H1 (cell line): ENCODE measurements around the gene BCL2L13. TPM values are rescaled to one million over a fixed set of nuclear protein-coding genes. Genes with fewer than 3 reads are reported as not detected.

Experiments used
- CTCF ChIA-PET: fragments of 300-600 bp; sonication (Branson Sonifier 250); formaldehyde crosslinking; loops from one replicate; lab custom pipeline; 2021; ENCODE audit not compliant: partially characterized antibody; lab: Charles Lee
- POLR2A ChIA-PET: fragments of 300-600 bp; sonication (Branson Sonifier 250); formaldehyde crosslinking; loops from one replicate; lab custom pipeline; 2021; ENCODE audit warnings: inconsistent platforms; ENCODE audit not compliant: partially characterized antibody; lab: Charles Lee
- DNase-seq, 2 experiments: peaks; one replicate each; pipeline versions ENCODE4 v3.0.0 to v3.0.0-alpha.2; 2010 to 2022; ENCODE audit warnings: low spot score in 2 of 2, low read depth in 1 of 2, mixed read lengths in 1 of 2
- FAIRE-seq: peaks from 2 replicates; lab custom pipeline; 2011; peaks lifted over from hg19 to GRCh38; lab: Jason Lieb, UNC
- H2AFZ ChIP-seq: 2 replicates; pipeline ENCODE4 v1.8.1; 2012; ENCODE audit warnings: low read length, inconsistent platforms
- H2AK5ac ChIP-seq: 2 replicates; pipeline ENCODE4 v1.6.1; 2013; ENCODE audit warnings: low read depth, low read length
- H2BK120ac ChIP-seq: replicated peaks from 2 replicates; pipeline ENCODE3; 2013; ENCODE audit warnings: low read depth, low read length, inconsistent platforms
- H2BK12ac ChIP-seq: 2 replicates; pipeline ENCODE4 v1.6.1; 2013; ENCODE audit warnings: low read depth, low read length
- H2BK15ac ChIP-seq: 2 replicates; pipeline ENCODE4 v1.6.1; 2013; ENCODE audit warnings: low read length
- H2BK20ac ChIP-seq: 2 replicates; pipeline ENCODE4 v1.6.1; 2013; ENCODE audit warnings: low read length
- H2BK5ac ChIP-seq: 2 replicates; pipeline ENCODE4 v1.6.1; 2013; ENCODE audit warnings: low read depth, low read length
- H3K14ac ChIP-seq: 2 replicates; pipeline ENCODE4 v1.6.1; 2013; ENCODE audit warnings: inconsistent platforms; ENCODE audit not compliant: insufficient read length
- H3K18ac ChIP-seq: 2 replicates; pipeline ENCODE4 v1.6.1; 2013; ENCODE audit warnings: low read length; ENCODE audit errors: extremely low read depth
- H3K23ac ChIP-seq: 2 replicates; pipeline ENCODE4 v1.6.1; 2013; ENCODE audit warnings: inconsistent platforms; ENCODE audit not compliant: insufficient read length
- H3K23me2 ChIP-seq: 2 replicates; pipeline ENCODE4 v1.6.1; 2013; ENCODE audit warnings: low read depth, low read length
- H3K27ac ChIP-seq: 2 replicates; pipeline ENCODE4 v1.6.1; 2011; ENCODE audit warnings: low read depth, low read length, inconsistent platforms
- H3K27me3 ChIP-seq, 4 experiments: replicated peaks in 1 of 4; 1 replicate in 1 of 4; 2 replicates in 3 of 4; pipeline versions ENCODE4 v1.6.1 to v1.8.1; 2011 to 2013; ENCODE audit warnings: low read length in 3 of 4, mild to moderate bottlenecking in 3 of 4, inconsistent platforms in 2 of 4, mixed read lengths in 2 of 4, moderate library complexity in 1 of 4; ENCODE audit not compliant: control insufficient read depth in 3 of 4, insufficient read depth in 3 of 4; ENCODE audit errors: extremely low read depth in 1 of 4
- H3K36me3 ChIP-seq, 4 experiments: 2 replicates each; pipeline versions ENCODE4 v1.6.1 to v1.8.1; 2011 to 2013; ENCODE audit warnings: mild to moderate bottlenecking in 4 of 4, low read length in 3 of 4, moderate library complexity in 2 of 4, control low read depth in 1 of 4, inconsistent platforms in 1 of 4; ENCODE audit not compliant: insufficient read depth in 4 of 4, control insufficient read depth in 2 of 4
- H3K4ac ChIP-seq: replicated peaks from 2 replicates; pipeline ENCODE3; 2013; ENCODE audit warnings: low read length, low read depth, mixed read lengths, inconsistent platforms; ENCODE audit not compliant: insufficient read length
- H3K4me1 ChIP-seq, 4 experiments: replicated peaks in 1 of 4; 1 replicate in 1 of 4; 2 replicates in 3 of 4; pipeline versions ENCODE4 v1.6.1 to v1.8.1; 2011 to 2013; ENCODE audit warnings: low read length in 3 of 4, inconsistent platforms in 2 of 4, mixed read lengths in 1 of 4; ENCODE audit not compliant: insufficient read depth in 4 of 4, control insufficient read depth in 3 of 4
- H3K4me2 ChIP-seq, 2 experiments: 2 replicates each; pipeline versions ENCODE4 v1.6.1 to v1.8.1; 2011 to 2013; ENCODE audit warnings: low read depth in 2 of 2, low read length in 2 of 2, control low read depth in 1 of 2, inconsistent platforms in 1 of 2, mild to moderate bottlenecking in 1 of 2; ENCODE audit not compliant: insufficient read depth in 1 of 2
- H3K4me3 ChIP-seq, 4 experiments: fragments of 200-600, 300-600 bp in 1 of 4; sonication (generic), shearing (Covaris generic), sonication (Bioruptor Twin) in 1 of 4; 2 replicates each; pipeline versions ENCODE4 v1.5.1 to v1.8.1; 2011 to 2016; ENCODE audit warnings: low read length in 4 of 4, low read depth in 3 of 4, control low read depth in 2 of 4, inconsistent platforms in 2 of 4, mild to moderate bottlenecking in 2 of 4, mixed read lengths in 1 of 4, moderate library complexity in 1 of 4; ENCODE audit not compliant: insufficient read depth in 2 of 4; ENCODE audit errors: extremely low read depth in 1 of 4
- H3K56ac ChIP-seq: replicated peaks from 2 replicates; pipeline ENCODE3; 2013; ENCODE audit warnings: low read depth, mild to moderate bottlenecking, mixed read lengths, low read length, inconsistent platforms; ENCODE audit not compliant: insufficient read length
- H3K79me1 ChIP-seq: 2 replicates; pipeline ENCODE4 v1.6.1; 2013; ENCODE audit warnings: low read depth, low read length, control low read depth
- H3K79me2 ChIP-seq, 2 experiments: 2 replicates each; pipeline versions ENCODE4 v1.6.1 to v1.8.1; 2012 to 2013; ENCODE audit warnings: low read length in 2 of 2, mild to moderate bottlenecking in 2 of 2, inconsistent platforms in 1 of 2; ENCODE audit not compliant: insufficient read depth in 2 of 2, control insufficient read depth in 1 of 2
- H3K9ac ChIP-seq, 4 experiments: replicated peaks in 1 of 4; 1 replicate in 1 of 4; 2 replicates in 3 of 4; pipeline versions ENCODE4 v1.6.1 to v1.8.1; 2011 to 2013; ENCODE audit warnings: low read depth in 3 of 4, low read length in 3 of 4, control low read depth in 2 of 4, mild to moderate bottlenecking in 2 of 4, moderate library complexity in 2 of 4, inconsistent platforms in 1 of 4; ENCODE audit errors: extremely low read depth in 1 of 4
- H3K9me3 ChIP-seq, 2 experiments: 2 replicates each; pipeline versions ENCODE4 v1.6.1 to v1.8.1; 2012 to 2013; ENCODE audit warnings: mild to moderate bottlenecking in 2 of 2, moderate library complexity in 2 of 2, control low read depth in 1 of 2, inconsistent platforms in 1 of 2, low read depth in 1 of 2, low read length in 1 of 2, mixed read lengths in 1 of 2; ENCODE audit not compliant: insufficient read depth in 2 of 2
- H4K20me1 ChIP-seq, 2 experiments: replicated peaks in 1 of 2; 2 replicates each; pipeline versions ENCODE3 to v1.8.1; 2011 to 2013; ENCODE audit warnings: inconsistent platforms in 2 of 2, low read length in 2 of 2, mild to moderate bottlenecking in 1 of 2; ENCODE audit not compliant: insufficient read depth in 2 of 2, control insufficient read depth in 1 of 2
- H4K5ac ChIP-seq: 2 replicates; pipeline ENCODE4 v1.6.1; 2013; ENCODE audit warnings: low read length, low read depth, mixed read lengths, inconsistent platforms; ENCODE audit not compliant: insufficient read length
- H4K8ac ChIP-seq: 2 replicates; pipeline ENCODE4 v1.8.0; 2013; ENCODE audit warnings: mild to moderate bottlenecking, moderate library complexity, low read length, inconsistent platforms; ENCODE audit not compliant: insufficient read depth; ENCODE audit errors: extremely low read depth
- H4K91ac ChIP-seq: replicated peaks from 2 replicates; pipeline ENCODE3; 2013; ENCODE audit warnings: low read length, mixed read lengths, inconsistent platforms; ENCODE audit not compliant: insufficient read length
- CEBPB ChIP-seq: IDR thresholded peaks from 2 replicates; pipeline ENCODE4 v1.6.1; 2012; ENCODE audit warnings: low read depth, low read length
- GTF2F1 ChIP-seq: IDR thresholded peaks from 2 replicates; pipeline ENCODE4 v1.6.1; 2012; ENCODE audit warnings: low read depth, low read length, improper control_type of control experiment, borderline replicate concordance
- KDM1A ChIP-seq: fragments of 200-600, 300-600 bp; sonication (generic); IDR thresholded peaks from 2 replicates; pipeline ENCODE4 v1.7.1; 2016; ENCODE audit warnings: mild to moderate bottlenecking, low read length, borderline replicate concordance
- WGBS, 2 experiments: shearing (Covaris generic) in 1 of 2; methylation state at CpG; one replicate each; pipeline versions ENCODE4 v1.1.6 to v1.1.7; 2013 to 2015; ENCODE audit warnings: low lambda C conversion rate in 2 of 2, mixed read lengths in 2 of 2, inconsistent platforms in 1 of 2, low coverage in 1 of 2, missing lambda C conversion rate in 1 of 2; ENCODE audit not compliant: insufficient replicate concordance in 2 of 2, insufficient coverage in 1 of 2, insufficient read length in 1 of 2; ENCODE audit errors: extremely low coverage in 1 of 2, missing lambda C conversion rate in 1 of 2; 5-methylcytosine and 5-hydroxymethylcytosine counted together
- polyA plus RNA-seq, 7 experiments: library from polyadenylated mRNA; depleted of rRNA in 3 of 7; stranded (reverse) in 5 of 7; unstranded in 2 of 7; fragments of >200 nt in 5 of 7; fragments of 200-250 nt in 2 of 7; gene quantifications; 1 replicate in 5 of 7; 2 replicates in 1 of 7; 4 replicates in 1 of 7; pipeline versions ENCODE4 v1.2.1 to v1.2.3, GENCODE V29; 2011 to 2013; ENCODE audit warnings: missing spikeins in 2 of 7, mixed read lengths in 2 of 7
- total RNA-seq: library from RNA; stranded (reverse); fragmentation: NEBNext Ultra II Directional; extraction: Animal tissue kit (Norgen Biotek cat#: 25700); gene quantifications from 2 replicates; pipeline ENCODE4 v1.2.1, GENCODE V29; 2021

BCL2L13 gene
- total and polyA plus RNA-seq, 2 of the 8 experiments (the other 6 are each of a cell fraction or from before 2014, with no cell fraction given) = 20.7 to 35.0 TPM

DNA sequence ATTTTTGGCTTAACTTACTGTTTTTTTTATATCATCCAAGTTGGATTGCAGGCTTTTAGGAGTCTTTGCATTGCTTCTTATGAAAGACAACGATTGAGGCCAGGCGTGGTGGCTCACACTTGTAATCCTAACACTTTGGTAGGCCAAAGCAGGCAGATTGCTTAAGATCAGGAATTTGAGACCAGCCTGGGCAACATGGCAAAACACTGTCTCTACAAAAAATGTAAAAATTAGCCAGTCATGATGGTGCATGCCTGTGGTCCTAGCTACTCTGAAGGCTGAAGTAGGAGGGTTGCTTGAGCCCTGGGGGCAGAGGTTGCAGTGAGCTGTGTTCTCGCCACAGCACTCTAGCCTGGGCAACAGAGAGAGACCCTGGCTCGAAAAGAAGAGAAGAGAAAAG is 79.2 kb downstream of the BCL2L13 start:
- Histone ChIP-seq H2BK20ac (no peak overlapping the region), H3K27me3 (no peaks in the 10 kb centered on the region), H2BK12ac (no peak overlapping the region), H3K9me3 (no peaks in the 10 kb centered on the region), H3K14ac (no peak overlapping the region), H3K56ac (no peak overlapping the region), H3K23me2 (no peaks in the 10 kb centered on the region), H2AK5ac (no peak overlapping the region), H3K4me3 (no peak overlapping the region), H3K79me1 (no peaks in the 10 kb centered on the region), H2BK15ac (no peak overlapping the region), H3K4ac (no peak overlapping the region), H3K4me1 (no peaks in the 10 kb centered on the region), H3K23ac (no peak overlapping the region), H3K18ac (no peak overlapping the region), H4K20me1 (no peaks in the 10 kb centered on the region), H2AFZ (no peak overlapping the region), H4K5ac (no peak overlapping the region), H3K27ac (no peak overlapping the region), H4K8ac (no peak overlapping the region), H2BK5ac (no peak overlapping the region), H3K9ac (no peak overlapping the region), H3K4me2 (no peak overlapping the region), H3K79me2 (no peaks in the 10 kb centered on the region), H2BK120ac (no peak overlapping the region), H4K91ac (no peak overlapping the region), H3K36me3 (no peaks in the 10 kb centered on the region)
- CTCF ChIA-PET = interaction anchor here (1.1 kb wide), 1 partner anchor 29 kb away, joined by 3 read pairs; no protein-coding TSS in a partner anchor
- FAIRE-seq = no peak
- TF ChIP-seq CEBPB (no peak), GTF2F1 (no peak), KDM1A (no peak)
- 92% methylated on average over 3 of the region's 4 CpGs; no CpG with 5 or more reads in 1 of the 2 experiments for WGBS, 2 experiments
- DNase-seq = no peak
- POLR2A ChIA-PET = no interaction called here
